Transverse colon (tissue), 4 donors: Measurements from ENCODE around the gene AHSG. TPM values are rescaled to one million over a fixed set of nuclear protein-coding genes. Genes with fewer than 3 reads are reported as not detected.

Experiments used
- DNase-seq: peaks from one replicate; pipeline ENCODE4 v3.0.0-alpha.2; 2019
- H3K27ac ChIP-seq, 4 donors: fragments of 200-600 bp; sonication (generic); 2 replicates each; pipeline ENCODE4 v1.5.1; 2016 to 2018; ENCODE audit warnings: inconsistent platforms in 4 of 4
- H3K27me3 ChIP-seq: fragments of 200-600 bp; sonication (generic); 2 replicates; pipeline ENCODE4 v1.5.1; 2017; ENCODE audit warnings: inconsistent platforms
- H3K36me3 ChIP-seq, 4 donors: fragments of 200-600 bp; sonication (generic); 2 replicates each; pipeline ENCODE4 v1.5.1; 2017 to 2019; ENCODE audit warnings: inconsistent platforms in 4 of 4
- H3K4me1 ChIP-seq, 4 donors: fragments of 200-600 bp; sonication (generic); 2 replicates each; pipeline ENCODE4 v1.5.1; 2017 to 2020; ENCODE audit warnings: inconsistent platforms in 4 of 4
- H3K4me3 ChIP-seq, 4 donors: fragments of 200-600 bp; sonication (generic); 1 replicate in 1 of 4; 2 replicates in 3 of 4; pipeline versions ENCODE4 v1.5.1 to v1.6.1; 2017 to 2019; ENCODE audit warnings: inconsistent platforms in 4 of 4
- H3K9me3 ChIP-seq, 2 donors: fragments of 200-600 bp; sonication (generic); 2 replicates each; pipeline ENCODE4 v1.5.1; 2017 to 2019; ENCODE audit warnings: inconsistent platforms in 2 of 2
- CTCF ChIP-seq, 5 experiments: fragments of 200-600 bp in 3 of 5; fragments of 450-650 bp in 2 of 5; sonication (generic) in 3 of 5; IDR thresholded peaks; 1 replicate in 2 of 5; 2 replicates in 3 of 5; pipeline ENCODE4 v1.5.1; 2016 to 2017; ENCODE audit warnings: antibody characterized with exemption in 5 of 5, inconsistent platforms in 3 of 5, mild to moderate bottlenecking in 2 of 5, moderate library complexity in 1 of 5
- EP300 ChIP-seq: sonication (generic); formaldehyde crosslinking; IDR thresholded peaks from one replicate; pipeline ENCODE4 v1.6.1; 2017; ENCODE audit warnings: antibody characterized with exemption, low read depth
- POLR2A ChIP-seq: fragments of 450-650 bp; IDR thresholded peaks from one replicate; pipeline ENCODE4 v1.6.1; 2016; ENCODE audit warnings: antibody characterized with exemption, mild to moderate bottlenecking, moderate library complexity
- POLR2AphosphoS5 ChIP-seq, 3 donors: sonication (generic); formaldehyde crosslinking; IDR thresholded peaks; one replicate each; pipeline ENCODE4 v1.6.1; 2016; ENCODE audit warnings: antibody characterized with exemption in 3 of 3
- WGBS, 2 donors: methylation state at CpG; one replicate each; pipeline ENCODE4 v1.1.5; 2018; ENCODE audit warnings: low coverage in 1 of 2; 5-methylcytosine and 5-hydroxymethylcytosine counted together
- in situ Hi-C, 4 donors: fragments of 200-750 bp; cut with MboI; loops; one replicate each; pipeline versions ENCODE4 v1.15.0 to v1.15.1; 2017; ENCODE audit warnings: low sequenced_read_pairs in 3 of 4, low pct_ligation_motif_present in 1 of 4, low pct_unique_long_range_greater_than_20kb in 1 of 4
- intact Hi-C: fragments of 100-400 bp; cut with DNase I; formaldehyde crosslinking; loops from one replicate; pipeline ENCODE4 v1.15.1; 2023; ENCODE audit warnings: low total_unique reads
- small RNA-seq, 4 donors: library from RNA; depleted of rRNA; stranded (forward); fragments of <200 nt; gene quantifications; one replicate each; pipeline ENCODE3, GENCODE V24; 2016
- total RNA-seq, 4 donors: library from RNA; depleted of rRNA; stranded (reverse); fragments of >200 nt; gene quantifications; one replicate each; pipeline ENCODE4 v1.1.0, GENCODE V29; 2016

The AHSG gene
- total RNA-seq, 4 donors from 2014 or later, result not detected

- intact Hi-C loops, result no loop called here
- Histone ChIP-seq H3K9me3 (no peaks in the 10 kb centered on the region), H3K27me3 (no peaks in the 10 kb centered on the region), H3K4me1 (no peaks in the 10 kb centered on the region), H3K36me3 (no peaks in the 10 kb centered on the region), H3K4me3 (no peak overlapping the region), H3K27ac (no peak overlapping the region)
- in situ Hi-C loops, result no loop called here
- DNase-seq, result no peak
- TF ChIP-seq POLR2A (no peak), POLR2AphosphoS5 (IDR thresholded peaks at IDR 0.05) (no peak), CTCF (IDR thresholded peaks at IDR 0.05) (no peak), EP300 (no peak)
- WGBS, 2 donors, result 86 to 94% methylated on average over 2 of the region's 2 CpGs
These were observed 56.7 kb downstream of the AHSG start for GRCh38 chr3:186669378-186670084.

- Histone ChIP-seq H3K27me3 (no peaks in the 10 kb centered on the region), H3K9me3 (no peaks in the 10 kb centered on the region), H3K36me3 (no peaks in the 10 kb centered on the region), H3K27ac (no peak overlapping the region), H3K4me1 (no peaks in the 10 kb centered on the region), H3K4me3 (no peak overlapping the region)
- in situ Hi-C loops, result no loop called here
- intact Hi-C loops, result no loop called here
- DNase-seq, result no peak
- TF ChIP-seq POLR2AphosphoS5 (IDR thresholded peaks at IDR 0.05) (no peak), POLR2A (no peak), CTCF (IDR thresholded peaks at IDR 0.05) (no peak), EP300 (no peak)
These were observed 57.3 kb downstream of the AHSG start for GRCh38 chr3:186670155-186670554.

Small RNA genes lying within 50 kb of the gene (small RNA-seq; reads per million reads assigned to genes)
- 0 reads per million in 4 donors for gene RF00017

Other genes with a start within 250 kb of the AHSG start
- 10 to 100 TPM in 1 of 4 donors, 1 to 10 TPM in 2, not detected in 1; 2.2 to 60.7 (median 4.4) TPM for gene CRYGS, start 68.7 kb upstream of the AHSG start, total RNA-seq
- gene TBCCD1, start 45.7 kb upstream of the AHSG start, total RNA-seq, result 10 to 100 TPM in 3 of 4 donors, 1 to 10 TPM in 1; 7.1 to 15.4 (median 13.9) TPM
- gene DNAJB11, start 42.3 kb upstream of the AHSG start, total RNA-seq, result 10 to 100 TPM; 15.7 to 50.0 (median 29.4) TPM
- not detected for gene FETUB, start 27.3 kb downstream of the AHSG start, total RNA-seq
- gene HRG, start 53.0 kb downstream of the AHSG start, total RNA-seq, result not detected
- gene KNG1, start 104.3 kb downstream of the AHSG start, total RNA-seq, result 1 to 10 TPM in 2 of 4 donors, not detected in 2; 1.6 to 2.0 TPM
- gene EIF4A2, start 170.5 kb downstream of the AHSG start, total RNA-seq, result 100 to 1,000 TPM; 146 to 550 (median 353) TPM
- gene RFC4, start 193.4 kb downstream of the AHSG start, total RNA-seq, result 100 to 1,000 TPM in 1 of 4 donors, 10 to 100 TPM in 1, 1 to 10 TPM in 1, not detected in 1; 7.2 to 226 (median 10.5) TPM
- gene ADIPOQ, start 229.7 kb downstream of the AHSG start, total RNA-seq, result 10 to 100 TPM in 1 of 4 donors, 1 to 10 TPM in 2, not detected in 1; 4.6 to 11.7 (median 7.5) TPM